Kidney (tissue), 14 donors: ENCODE results near the gene SMCR8. TPM values are rescaled to one million over a fixed set of nuclear protein-coding genes. Genes with fewer than 3 reads are reported as not detected.
"Not testable (repeated sequence)": the region's sequence is repeated elsewhere in the genome, so short reads cannot be mapped to it uniquely, and the experiment has no call there.

Experiments
- DNase-seq, 5 donors: peaks; one replicate each; pipeline ENCODE4 v3.0.0-alpha.2; 2013 to 2020
- FAIRE-seq: peaks from 2 replicates; lab custom pipeline; 2012; peaks lifted over from hg19 to GRCh38; lab: Jason Lieb, UNC
- H3K27ac ChIP-seq, 2 donors: one replicate each; pipeline ENCODE4 v1.7.0; 2013; ENCODE audit warnings: low read depth in 2 of 2, low read length in 2 of 2, inconsistent platforms in 1 of 2
- H3K27me3 ChIP-seq: one replicate; pipeline ENCODE4 v1.7.1; 2013; ENCODE audit warnings: low read length, inconsistent platforms; ENCODE audit not compliant: control insufficient read depth, insufficient read depth
- H3K36me3 ChIP-seq, 3 donors: one replicate each; pipeline versions ENCODE4 v1.7.0 to v1.7.1; 2013; ENCODE audit warnings: low read length in 3 of 3, control low read depth in 1 of 3, inconsistent platforms in 1 of 3; ENCODE audit not compliant: insufficient read depth in 3 of 3, control insufficient read depth in 2 of 3
- H3K4me1 ChIP-seq, 3 donors: one replicate each; pipeline versions ENCODE4 v1.7.0 to v1.7.1; 2013; ENCODE audit warnings: low read length in 3 of 3, inconsistent platforms in 1 of 3, low read depth in 1 of 3; ENCODE audit not compliant: control insufficient read depth in 2 of 3, insufficient read depth in 2 of 3
- H3K4me3 ChIP-seq, 3 donors: one replicate each; pipeline versions ENCODE4 v1.7.0 to v1.8.1; 2013; ENCODE audit warnings: low read length in 3 of 3, control low read depth in 1 of 3, inconsistent platforms in 1 of 3
- H3K9ac ChIP-seq, 3 donors: one replicate each; pipeline versions ENCODE4 v1.7.0 to v1.7.1; 2013; ENCODE audit warnings: low read length in 3 of 3, control low read depth in 1 of 3, inconsistent platforms in 1 of 3
- H3K9me3 ChIP-seq, 3 donors: one replicate each; pipeline versions ENCODE4 v1.7.0 to v1.7.1; 2013; ENCODE audit warnings: low read length in 3 of 3, control low read depth in 1 of 3, inconsistent platforms in 1 of 3; ENCODE audit not compliant: control insufficient read depth in 2 of 3, insufficient read depth in 1 of 3
- intact Hi-C: fragments of 100-400 bp; cut with DNase I; formaldehyde crosslinking; loops from one replicate; pipeline ENCODE4 v1.11.1; 2022
- polyA plus RNA-seq: library from polyadenylated mRNA; stranded (reverse); fragments of 350-450 nt; fragmentation: Illumina TruSeq; extraction: RNeasy Lipid Tissue Mini Kit (QIAGEN cat#74804); gene quantifications from one replicate; pipeline ENCODE4 v1.2.3, GENCODE V29; 2014; ENCODE audit warnings: low read depth, low replicate concordance; ENCODE audit not compliant: insufficient read depth
- total RNA-seq: library from RNA; stranded (reverse); fragmentation: NEBNext Ultra II Directional; extraction: Animal tissue kit (Norgen Biotek cat#: 25700); gene quantifications from one replicate; pipeline ENCODE4 v1.2.1, GENCODE V29; 2021
- TF ChIP-seq, protein P1 (sequence below): IDR thresholded peaks from 3 replicates; pipeline ENCODE4 v1.5.1; 2012; ENCODE audit warnings: mild to moderate bottlenecking, moderate library complexity, borderline replicate concordance; ENCODE audit not compliant: insufficient read depth; ENCODE audit errors: extremely low read depth
- donor health status: control.
- donor health status: control.
- donor health status: control.
- donor health status: control.
- donor health status: control.
- donor health status: DM: yes; HTN: yes; CAD: no.
- donor health status: Normal renal cell carcinoma (clear cell type).

SMCR8 gene
- total and polyA plus RNA-seq, 2 donors from 2014 or later: 3.1 to 22.4 TPM

DNA sequence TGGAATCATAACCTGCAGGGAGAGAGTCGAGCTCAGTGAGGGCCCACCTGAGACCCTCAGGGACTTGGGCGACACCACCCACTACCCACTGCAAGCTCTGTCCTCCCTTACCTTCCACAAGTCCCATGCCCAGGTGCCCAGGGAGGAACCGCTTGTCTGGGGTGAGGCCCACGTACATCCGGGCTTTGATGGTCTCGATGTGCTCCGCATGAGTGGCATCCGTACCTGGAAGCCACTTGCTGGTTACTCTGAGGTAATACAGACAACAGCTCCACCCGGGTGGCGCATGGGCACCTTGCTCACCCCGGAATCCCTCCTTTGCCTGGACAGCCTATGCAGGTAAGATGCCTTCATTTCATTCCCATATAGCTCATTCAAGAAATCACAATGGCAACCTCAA, 29.8 kb upstream of the SMCR8 start:
- intact Hi-C loops: no loop called here
- peaks cover 4 to 49% (median 38%) of the 10 kb centered on the region in 3 donors for H3K36me3 ChIP-seq
- no peak for FAIRE-seq
- no peaks in the 10 kb centered on the region for H3K9me3 ChIP-seq
- peak in 1 of 5 donors; percentile 51 for DNase-seq
- H3K4me1 ChIP-seq: no peaks in the 10 kb centered on the region
- no peak overlapping the region for H3K27ac ChIP-seq
- no peaks in the 10 kb centered on the region for H3K27me3 ChIP-seq
- TF ChIP-seq, protein P1, sequence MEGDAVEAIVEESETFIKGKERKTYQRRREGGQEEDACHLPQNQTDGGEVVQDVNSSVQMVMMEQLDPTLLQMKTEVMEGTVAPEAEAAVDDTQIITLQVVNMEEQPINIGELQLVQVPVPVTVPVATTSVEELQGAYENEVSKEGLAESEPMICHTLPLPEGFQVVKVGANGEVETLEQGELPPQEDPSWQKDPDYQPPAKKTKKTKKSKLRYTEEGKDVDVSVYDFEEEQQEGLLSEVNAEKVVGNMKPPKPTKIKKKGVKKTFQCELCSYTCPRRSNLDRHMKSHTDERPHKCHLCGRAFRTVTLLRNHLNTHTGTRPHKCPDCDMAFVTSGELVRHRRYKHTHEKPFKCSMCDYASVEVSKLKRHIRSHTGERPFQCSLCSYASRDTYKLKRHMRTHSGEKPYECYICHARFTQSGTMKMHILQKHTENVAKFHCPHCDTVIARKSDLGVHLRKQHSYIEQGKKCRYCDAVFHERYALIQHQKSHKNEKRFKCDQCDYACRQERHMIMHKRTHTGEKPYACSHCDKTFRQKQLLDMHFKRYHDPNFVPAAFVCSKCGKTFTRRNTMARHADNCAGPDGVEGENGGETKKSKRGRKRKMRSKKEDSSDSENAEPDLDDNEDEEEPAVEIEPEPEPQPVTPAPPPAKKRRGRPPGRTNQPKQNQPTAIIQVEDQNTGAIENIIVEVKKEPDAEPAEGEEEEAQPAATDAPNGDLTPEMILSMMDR: no peak
- no peak overlapping the region for H3K9ac ChIP-seq
- H3K4me3 ChIP-seq: no peak overlapping the region

- peaks cover 9 to 33% (median 19%) of the 10 kb centered on the region in 3 donors for H3K36me3 ChIP-seq
- no peaks in the 10 kb centered on the region for H3K27me3 ChIP-seq
- TF ChIP-seq, protein P1: no peak
- no peak for FAIRE-seq
- peak in 1 of 5 donors; percentile 15 for DNase-seq
- no peak overlapping the region for H3K4me3 ChIP-seq
- no peak overlapping the region for H3K27ac ChIP-seq
- intact Hi-C loops: no loop called here
- no peaks in the 10 kb centered on the region for H3K9me3 ChIP-seq
- no peaks in the 10 kb centered on the region for H3K4me1 ChIP-seq
- no peak overlapping the region for H3K9ac ChIP-seq
These were observed 23.2 kb upstream of the SMCR8 start for GRCh38 chr17:18291718-18292540.

DNA sequence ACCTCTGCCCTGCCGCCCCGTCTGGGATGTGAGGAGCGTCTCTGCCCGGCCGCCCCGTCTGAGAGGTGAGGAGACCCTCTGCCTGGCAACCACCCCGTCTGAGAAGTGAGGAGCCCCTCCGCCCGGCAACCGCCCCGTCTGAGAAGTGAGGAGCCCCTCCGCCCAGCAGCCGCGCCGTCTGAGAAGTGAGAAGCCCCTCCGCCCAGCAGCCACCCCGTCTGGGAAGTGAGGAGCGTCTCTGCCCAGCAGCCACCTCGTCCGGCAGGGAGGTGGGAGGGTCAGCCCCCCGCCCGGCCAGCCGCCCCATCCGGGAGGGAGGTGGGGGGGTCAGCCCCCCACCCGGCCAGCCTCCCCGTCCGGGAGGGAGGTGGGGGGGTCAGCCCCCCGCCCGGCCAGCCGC, 17.0 kb upstream of the SMCR8 start:
- H3K4me1 ChIP-seq, H3K9ac ChIP-seq, FAIRE-seq, H3K27me3 ChIP-seq, intact Hi-C loops, H3K4me3 ChIP-seq, DNase-seq, H3K27ac ChIP-seq, H3K9me3 ChIP-seq: not testable (repeated sequence)
- H3K36me3 ChIP-seq: peaks cover 15 to 26% (median 21%) of the 10 kb centered on the region in 3 donors

- Histone ChIP-seq H3K9me3 (no peaks in the 10 kb centered on the region), H3K36me3 (peaks cover 17 to 33% (median 31%) of the 10 kb centered on the region in 3 donors), H3K27ac (no peak overlapping the region), H3K9ac (no peak overlapping the region), H3K4me3 (no peak overlapping the region), H3K4me1 (no peaks in the 10 kb centered on the region), H3K27me3 (no peaks in the 10 kb centered on the region)
- intact Hi-C loops: no loop called here
- TF ChIP-seq, protein P1: no peak
- DNase-seq (no peak), FAIRE-seq (no peak)
These were observed 14.2 kb upstream of the SMCR8 start for GRCh38 chr17:18300725-18301480.

- FAIRE-seq, intact Hi-C loops, H3K4me1 ChIP-seq, H3K4me3 ChIP-seq, H3K27ac ChIP-seq, H3K27me3 ChIP-seq, H3K9ac ChIP-seq, DNase-seq, H3K9me3 ChIP-seq: not testable (repeated sequence)
- H3K36me3 ChIP-seq: peaks cover 19 to 44% (median 36%) of the 10 kb centered on the region in 3 donors
These were observed 11.9 kb upstream of the SMCR8 start for GRCh38 chr17:18303206-18303605.
